ENCODE measurements around the gene ZNF575. TPM values are rescaled to one million over a fixed set of nuclear protein-coding genes. Genes with fewer than 3 reads are reported as not detected.
A peak's percentile ranks its signal among the peaks of the same experiment; 100 is the strongest.

Gene ZNF575
- total and polyA plus RNA-seq, 10 of the 15 experiments (the other 5 are each of a cell fraction or from before 2014, with no cell fraction given): 0.18 to 2.8 (median 0.75) TPM

DNA sequence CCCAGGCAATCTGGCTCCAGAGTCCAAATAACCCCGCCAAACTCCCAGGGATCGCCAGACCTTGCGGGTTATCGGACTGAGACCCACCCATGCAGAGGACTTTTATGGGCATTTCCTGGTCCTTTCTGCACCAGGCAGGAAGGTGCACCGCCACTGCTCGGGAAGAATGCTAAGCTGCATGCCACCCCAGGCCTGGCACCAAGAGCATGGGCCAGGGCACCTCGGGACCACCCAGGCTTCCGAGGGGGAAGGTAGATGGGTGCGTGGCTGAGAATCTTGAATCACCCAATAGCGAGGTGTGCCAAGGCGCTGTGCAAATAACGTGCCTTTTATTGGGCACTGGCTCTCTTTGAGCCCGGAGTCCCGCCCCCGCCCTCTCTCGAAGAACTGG lies 422 bp upstream of the ZNF575 start:
- WGBS (ENCODE audit: insufficient coverage, insufficient replicate concordance, low lambda C conversion rate, missing lambda C conversion rate): 1% methylated on average over 16 of the region's 16 CpGs
- no peaks in the 10 kb centered on the region for H3K79me2 ChIP-seq (ENCODE audit: control insufficient read depth, insufficient read depth, low read length)
- intact Hi-C loops (cut with micrococcal nuclease; ENCODE audit: unreplicated experiment) (loop anchor here (2.0 kb wide), 1 partner anchor 64 kb away; the partner anchor contains the start of genes IRGQ and ZNF576), in situ Hi-C loops (cut with MboI) (no loop called here)
- no peaks in the 10 kb centered on the region for H3K9me3 ChIP-seq (replicated peaks; ENCODE audit: control insufficient read depth, insufficient read depth, low read length)
- no peaks in the 10 kb centered on the region for H4K20me1 ChIP-seq (ENCODE audit: control insufficient read depth, insufficient read depth)
- ChIA-PET POLR2A (interaction anchor here (0.6 to 2.9 kb wide), 11 partner anchors 8 to 137 kb away, joined by 3 to 16 read pairs (median 3); partner anchors contain the start of genes IRGQ, PHLDB3, PINLYP and PLAUR), SMC1A (ENCODE audit: uncharacterized antibody, unreplicated experiment) (interaction anchor here (1.0 to 2.2 kb wide), 6 partner anchors 14 to 86 kb away, joined by 3 to 7 read pairs (median 5); partner anchors contain the start of genes IRGQ, XRCC1 and ZNF576), RAD21 (ENCODE audit: unreplicated experiment) (interaction anchor here (0.7 to 2.4 kb wide), 8 partner anchors 13 to 136 kb away, joined by 3 to 18 read pairs (median 6); partner anchors contain the start of genes IRGQ, XRCC1 and ZNF576), CTCF (interaction anchor here (0.8 to 3.9 kb wide), 9 partner anchors 9 to 136 kb away, joined by 3 to 26 read pairs (median 5); no protein-coding TSS in a partner anchor)
- H3K9ac ChIP-seq (ENCODE audit: control insufficient read depth, insufficient read depth, low read length): peak overlapping the region; percentile 56
- H3K4me2 ChIP-seq (ENCODE audit: control insufficient read depth, insufficient read depth): peak overlapping the region; percentile 81
- peak overlapping the region; percentile 74 for H3K4me3 ChIP-seq
- H3K27me3 ChIP-seq (replicated peaks in 1 of 2; ENCODE audit: control insufficient read depth in 2 of 2, insufficient read depth in 2 of 2, low read length in 1 of 2): no peaks in the 10 kb centered on the region
- H3K4me1 ChIP-seq (ENCODE audit: control insufficient read depth, insufficient read depth, low read length): peaks cover 8% of the 10 kb centered on the region; the same call in 1 of the 2 replicates
- ATAC-seq (peak; percentile 49), FAIRE-seq (no peak), DNase-seq (ENCODE audit: low read depth, low spot score) (no peak)
- H2AFZ ChIP-seq (ENCODE audit: control insufficient read depth, low read depth, low read length): peak overlapping the region; percentile 92
- no peaks in the 10 kb centered on the region for H3K36me3 ChIP-seq (ENCODE audit: control insufficient read depth in 2 of 2, insufficient read depth in 2 of 2, low read length in 1 of 2)
- H3K27ac ChIP-seq (ENCODE audit: control insufficient read depth, insufficient read depth): peak overlapping the region; percentile 37
- no TSS peak for BruUV-seq (replicated peaks)
- TF ChIP-seq RCOR1 (conservative IDR thresholded peaks at IDR 0.05; ENCODE audit: low read depth, low read length) (no peak), RAD51 (IDR thresholded peaks at IDR 0.05) (no peak), PAX5 (IDR thresholded peaks at IDR 0.05; ENCODE audit: borderline replicate concordance, low read depth, low read length) (0 out of 2 replicates have a peak, but pooled peaks have one; percentile 26), SUPT20H (IDR thresholded peaks at IDR 0.05; ENCODE audit: borderline replicate concordance, control insufficient read depth, low read depth, low read length) (no peak), SRF (IDR thresholded peaks at IDR 0.05; ENCODE audit: low read depth in 2 of 2, low read length in 2 of 2) (peak; percentile 81 to 93), EGR1 (IDR thresholded peaks at IDR 0.05; ENCODE audit: borderline replicate concordance in 1 of 2, low read depth in 2 of 2, low read length in 2 of 2) (peak in 1 of 2 experiments; percentile 63; a peak in 2 of 3 replicates), RAD21 (IDR thresholded peaks at IDR 0.05; ENCODE audit: insufficient read depth, low read depth, low read length) (no peak)
- TF ChIP-seq, protein P1, sequence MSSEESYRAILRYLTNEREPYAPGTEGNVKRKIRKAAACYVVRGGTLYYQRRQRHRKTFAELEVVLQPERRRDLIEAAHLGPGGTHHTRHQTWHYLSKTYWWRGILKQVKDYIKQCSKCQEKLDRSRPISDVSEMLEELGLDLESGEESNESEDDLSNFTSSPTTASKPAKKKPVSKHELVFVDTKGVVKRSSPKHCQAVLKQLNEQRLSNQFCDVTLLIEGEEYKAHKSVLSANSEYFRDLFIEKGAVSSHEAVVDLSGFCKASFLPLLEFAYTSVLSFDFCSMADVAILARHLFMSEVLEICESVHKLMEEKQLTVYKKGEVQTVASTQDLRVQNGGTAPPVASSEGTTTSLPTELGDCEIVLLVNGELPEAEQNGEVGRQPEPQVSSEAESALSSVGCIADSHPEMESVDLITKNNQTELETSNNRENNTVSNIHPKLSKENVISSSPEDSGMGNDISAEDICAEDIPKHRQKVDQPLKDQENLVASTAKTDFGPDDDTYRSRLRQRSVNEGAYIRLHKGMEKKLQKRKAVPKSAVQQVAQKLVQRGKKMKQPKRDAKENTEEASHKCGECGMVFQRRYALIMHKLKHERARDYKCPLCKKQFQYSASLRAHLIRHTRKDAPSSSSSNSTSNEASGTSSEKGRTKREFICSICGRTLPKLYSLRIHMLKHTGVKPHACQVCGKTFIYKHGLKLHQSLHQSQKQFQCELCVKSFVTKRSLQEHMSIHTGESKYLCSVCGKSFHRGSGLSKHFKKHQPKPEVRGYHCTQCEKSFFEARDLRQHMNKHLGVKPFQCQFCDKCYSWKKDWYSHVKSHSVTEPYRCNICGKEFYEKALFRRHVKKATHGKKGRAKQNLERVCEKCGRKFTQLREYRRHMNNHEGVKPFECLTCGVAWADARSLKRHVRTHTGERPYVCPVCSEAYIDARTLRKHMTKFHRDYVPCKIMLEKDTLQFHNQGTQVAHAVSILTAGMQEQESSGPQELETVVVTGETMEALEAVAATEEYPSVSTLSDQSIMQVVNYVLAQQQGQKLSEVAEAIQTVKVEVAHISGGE (CRISPR knock-in tag; IDR thresholded peaks at IDR 0.05): no peak
- TF ChIP-seq, protein P2, sequence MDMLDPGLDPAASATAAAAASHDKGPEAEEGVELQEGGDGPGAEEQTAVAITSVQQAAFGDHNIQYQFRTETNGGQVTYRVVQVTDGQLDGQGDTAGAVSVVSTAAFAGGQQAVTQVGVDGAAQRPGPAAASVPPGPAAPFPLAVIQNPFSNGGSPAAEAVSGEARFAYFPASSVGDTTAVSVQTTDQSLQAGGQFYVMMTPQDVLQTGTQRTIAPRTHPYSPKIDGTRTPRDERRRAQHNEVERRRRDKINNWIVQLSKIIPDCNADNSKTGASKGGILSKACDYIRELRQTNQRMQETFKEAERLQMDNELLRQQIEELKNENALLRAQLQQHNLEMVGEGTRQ (IDR thresholded peaks at IDR 0.05; ENCODE audit: borderline replicate concordance, low read depth, low read length): no peak
- TF ChIP-seq, protein P3, sequence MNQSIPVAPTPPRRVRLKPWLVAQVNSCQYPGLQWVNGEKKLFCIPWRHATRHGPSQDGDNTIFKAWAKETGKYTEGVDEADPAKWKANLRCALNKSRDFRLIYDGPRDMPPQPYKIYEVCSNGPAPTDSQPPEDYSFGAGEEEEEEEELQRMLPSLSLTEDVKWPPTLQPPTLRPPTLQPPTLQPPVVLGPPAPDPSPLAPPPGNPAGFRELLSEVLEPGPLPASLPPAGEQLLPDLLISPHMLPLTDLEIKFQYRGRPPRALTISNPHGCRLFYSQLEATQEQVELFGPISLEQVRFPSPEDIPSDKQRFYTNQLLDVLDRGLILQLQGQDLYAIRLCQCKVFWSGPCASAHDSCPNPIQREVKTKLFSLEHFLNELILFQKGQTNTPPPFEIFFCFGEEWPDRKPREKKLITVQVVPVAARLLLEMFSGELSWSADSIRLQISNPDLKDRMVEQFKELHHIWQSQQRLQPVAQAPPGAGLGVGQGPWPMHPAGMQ (IDR thresholded peaks at IDR 0.05; ENCODE audit: borderline replicate concordance): no peak
- TF ChIP-seq, protein P4, sequence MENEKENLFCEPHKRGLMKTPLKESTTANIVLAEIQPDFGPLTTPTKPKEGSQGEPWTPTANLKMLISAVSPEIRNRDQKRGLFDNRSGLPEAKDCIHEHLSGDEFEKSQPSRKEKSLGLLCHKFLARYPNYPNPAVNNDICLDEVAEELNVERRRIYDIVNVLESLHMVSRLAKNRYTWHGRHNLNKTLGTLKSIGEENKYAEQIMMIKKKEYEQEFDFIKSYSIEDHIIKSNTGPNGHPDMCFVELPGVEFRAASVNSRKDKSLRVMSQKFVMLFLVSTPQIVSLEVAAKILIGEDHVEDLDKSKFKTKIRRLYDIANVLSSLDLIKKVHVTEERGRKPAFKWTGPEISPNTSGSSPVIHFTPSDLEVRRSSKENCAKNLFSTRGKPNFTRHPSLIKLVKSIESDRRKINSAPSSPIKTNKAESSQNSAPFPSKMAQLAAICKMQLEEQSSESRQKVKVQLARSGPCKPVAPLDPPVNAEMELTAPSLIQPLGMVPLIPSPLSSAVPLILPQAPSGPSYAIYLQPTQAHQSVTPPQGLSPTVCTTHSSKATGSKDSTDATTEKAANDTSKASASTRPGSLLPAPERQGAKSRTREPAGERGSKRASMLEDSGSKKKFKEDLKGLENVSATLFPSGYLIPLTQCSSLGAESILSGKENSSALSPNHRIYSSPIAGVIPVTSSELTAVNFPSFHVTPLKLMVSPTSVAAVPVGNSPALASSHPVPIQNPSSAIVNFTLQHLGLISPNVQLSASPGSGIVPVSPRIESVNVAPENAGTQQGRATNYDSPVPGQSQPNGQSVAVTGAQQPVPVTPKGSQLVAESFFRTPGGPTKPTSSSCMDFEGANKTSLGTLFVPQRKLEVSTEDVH (IDR thresholded peaks at IDR 0.05; ENCODE audit: low read depth, partially characterized antibody): no peak
- TF ChIP-seq, protein P5, sequence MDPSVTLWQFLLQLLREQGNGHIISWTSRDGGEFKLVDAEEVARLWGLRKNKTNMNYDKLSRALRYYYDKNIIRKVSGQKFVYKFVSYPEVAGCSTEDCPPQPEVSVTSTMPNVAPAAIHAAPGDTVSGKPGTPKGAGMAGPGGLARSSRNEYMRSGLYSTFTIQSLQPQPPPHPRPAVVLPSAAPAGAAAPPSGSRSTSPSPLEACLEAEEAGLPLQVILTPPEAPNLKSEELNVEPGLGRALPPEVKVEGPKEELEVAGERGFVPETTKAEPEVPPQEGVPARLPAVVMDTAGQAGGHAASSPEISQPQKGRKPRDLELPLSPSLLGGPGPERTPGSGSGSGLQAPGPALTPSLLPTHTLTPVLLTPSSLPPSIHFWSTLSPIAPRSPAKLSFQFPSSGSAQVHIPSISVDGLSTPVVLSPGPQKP (IDR thresholded peaks at IDR 0.05; ENCODE audit: low read depth, low read length): 0 out of 2 replicates have a peak, but pooled peaks have one; percentile 14

Data from GM12878 (cell line).